ENCODE data around the gene TSGA10IP.
A peak's percentile ranks its signal among the peaks of the same experiment; 100 is the strongest.

Gene TSGA10IP

GRCh38 chr11:65918211-65919140 lies 26.8 kb upstream of the TSGA10IP start, which contains the start of gene C11orf68:
TSS of gene C11orf68 (minus strand) at chr11:65919062. CDS start at chr11:65919031, 31 bp downstream.
- no peak for DNase-seq

- DNase-seq: peak; percentile 99
Observed at GRCh38 chr11:65919141-65919572, 26.1 kb upstream of the TSGA10IP start, which contains the start of gene DRAP1. TSS of gene DRAP1 (plus strand) at chr11:65919426. CDS start at chr11:65919502, 76 bp downstream.

- DNase-seq: peak; percentile 48
Observed at GRCh38 chr11:65919573-65920371, 25.5 kb upstream of the TSGA10IP start.

- no peak for DNase-seq
Observed at GRCh38 chr11:65920372-65920802, 24.9 kb upstream of the TSGA10IP start.

GRCh38 chr11:65921033-65921555 lies 24.2 kb upstream of the TSGA10IP start:
- no peak for DNase-seq

- DNase-seq: no peak
Observed at GRCh38 chr11:65921876-65922275, 23.4 kb upstream of the TSGA10IP start.

- DNase-seq: no peak
Observed at GRCh38 chr11:65922565-65922964, 22.7 kb upstream of the TSGA10IP start.

GRCh38 chr11:65925397-65925796 lies 19.9 kb upstream of the TSGA10IP start:
- no peak for DNase-seq

GRCh38 chr11:65927904-65928397 lies 17.3 kb upstream of the TSGA10IP start:
- DNase-seq: peak; percentile 72

- DNase-seq: no peak
Observed at GRCh38 chr11:65928667-65929066, 16.6 kb upstream of the TSGA10IP start.

- DNase-seq: no peak
Observed at GRCh38 chr11:65931773-65932557, 13.3 kb upstream of the TSGA10IP start.

- no peak for DNase-seq
Observed at GRCh38 chr11:65932558-65932919, 12.7 kb upstream of the TSGA10IP start.

- DNase-seq: no peak
Observed at GRCh38 chr11:65934014-65934413, 11.3 kb upstream of the TSGA10IP start.

GRCh38 chr11:65937766-65938165 lies 7.5 kb upstream of the TSGA10IP start:
- DNase-seq: no peak

GRCh38 chr11:65941720-65942310 lies 3.5 kb upstream of the TSGA10IP start:
- no peak for DNase-seq

GRCh38 chr11:65942531-65942930 lies 2.7 kb upstream of the TSGA10IP start:
- no peak for DNase-seq

GRCh38 chr11:65944191-65944590 lies 1.1 kb upstream of the TSGA10IP start:
- no peak for DNase-seq

GRCh38 chr11:65944767-65945166 lies 513 bp upstream of the TSGA10IP start:
- DNase-seq: no peak

GRCh38 chr11:65945941-65946558 lies 770 bp downstream of the TSGA10IP start:
- no peak for DNase-seq

- no peak for DNase-seq
Observed at GRCh38 chr11:65946655-65947054, 1.4 kb downstream of the TSGA10IP start.

GRCh38 chr11:65947133-65947532 lies 1.9 kb downstream of the TSGA10IP start:
- DNase-seq: no peak

Measured in activated CD4-positive, alpha-beta T cell treated with anti-CD3 and anti-CD28 coated beads, Interleukin-2, amount 50 U/mL, for 1 hour (primary cell).